Subcutaneous adipose tissue (tissue), 4 donors: ENCODE data around the gene GPRC5A. TPM values are rescaled to one million over a fixed set of nuclear protein-coding genes. Genes with fewer than 3 reads are reported as not detected.

Source experiments
- total RNA-seq, 4 donors: library from RNA; depleted of rRNA; stranded (reverse); fragments of >200 nt; gene quantifications; one replicate each; pipeline ENCODE4 v1.1.0, GENCODE V29; 2016
- TF ChIP-seq, protein P1 (sequence below): fragments of 450-650 bp; IDR thresholded peaks from one replicate; pipeline ENCODE4 v1.5.1; 2016; ENCODE audit warnings: low read depth, mild to moderate bottlenecking, control low read depth, antibody characterized with exemption, moderate library complexity

The GPRC5A gene
- total RNA-seq, 4 donors from 2014 or later = 2.7 to 15.7 (median 5.2) TPM

DNA sequence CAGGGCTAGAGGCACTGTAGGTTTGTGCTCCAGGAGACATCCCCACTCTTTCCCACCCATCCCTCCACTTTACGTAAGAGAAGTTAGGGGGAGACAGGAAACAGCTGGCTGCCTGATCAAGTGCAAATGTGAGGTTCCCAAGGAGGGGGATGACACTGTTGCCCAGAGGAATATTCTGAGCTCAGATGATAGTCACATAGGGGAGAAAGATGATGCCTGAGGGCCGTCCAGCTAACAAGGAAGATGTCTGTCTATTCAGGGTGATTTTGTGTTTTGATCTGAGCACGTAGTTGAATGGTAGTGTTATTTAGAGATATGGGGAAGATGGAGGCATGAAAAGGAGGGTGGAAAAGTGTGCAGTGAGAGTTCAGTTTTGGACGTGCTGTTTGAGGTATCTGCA, 74.5 kb downstream of the GPRC5A start:
- TF ChIP-seq, protein P1, sequence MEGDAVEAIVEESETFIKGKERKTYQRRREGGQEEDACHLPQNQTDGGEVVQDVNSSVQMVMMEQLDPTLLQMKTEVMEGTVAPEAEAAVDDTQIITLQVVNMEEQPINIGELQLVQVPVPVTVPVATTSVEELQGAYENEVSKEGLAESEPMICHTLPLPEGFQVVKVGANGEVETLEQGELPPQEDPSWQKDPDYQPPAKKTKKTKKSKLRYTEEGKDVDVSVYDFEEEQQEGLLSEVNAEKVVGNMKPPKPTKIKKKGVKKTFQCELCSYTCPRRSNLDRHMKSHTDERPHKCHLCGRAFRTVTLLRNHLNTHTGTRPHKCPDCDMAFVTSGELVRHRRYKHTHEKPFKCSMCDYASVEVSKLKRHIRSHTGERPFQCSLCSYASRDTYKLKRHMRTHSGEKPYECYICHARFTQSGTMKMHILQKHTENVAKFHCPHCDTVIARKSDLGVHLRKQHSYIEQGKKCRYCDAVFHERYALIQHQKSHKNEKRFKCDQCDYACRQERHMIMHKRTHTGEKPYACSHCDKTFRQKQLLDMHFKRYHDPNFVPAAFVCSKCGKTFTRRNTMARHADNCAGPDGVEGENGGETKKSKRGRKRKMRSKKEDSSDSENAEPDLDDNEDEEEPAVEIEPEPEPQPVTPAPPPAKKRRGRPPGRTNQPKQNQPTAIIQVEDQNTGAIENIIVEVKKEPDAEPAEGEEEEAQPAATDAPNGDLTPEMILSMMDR = no peak

Other genes starting within 250 kb of the GPRC5A start
- not detected for gene GPR19, start 195.4 kb upstream of the GPRC5A start, total RNA-seq
- gene CDKN1B, start 174.2 kb upstream of the GPRC5A start, total RNA-seq = 10 to 100 TPM; 45.3 to 76.0 (median 64.9) TPM
- 100 to 1,000 TPM in 3 of 4 donors, 10 to 100 TPM in 1; 57.3 to 281 (median 206) TPM for gene APOLD1, start 105.9 kb upstream of the GPRC5A start, total RNA-seq
- gene DDX47, start 78.2 kb upstream of the GPRC5A start, total RNA-seq = 10 to 100 TPM; 32.6 to 70.9 (median 36.5) TPM
- 1 to 10 TPM in 1 of 4 donors, not detected in 3; 1.8 TPM for gene GPRC5D, start 60.6 kb downstream of the GPRC5A start, total RNA-seq
- 10 to 100 TPM; 65.4 to 80.1 (median 71.7) TPM for gene HEBP1, start 108.7 kb downstream of the GPRC5A start, total RNA-seq
- 1 to 10 TPM; 5.2 to 6.4 (median 5.7) TPM for gene FAM234B, start 152.8 kb downstream of the GPRC5A start, total RNA-seq
- gene GSG1, start 212.1 kb downstream of the GPRC5A start, total RNA-seq = not detected